Activated CD8-positive, alpha-beta memory T cell treated with anti-CD3 and anti-CD28 coated beads for 24 hours (primary cell): ENCODE results near the gene CTSF.
A peak's percentile ranks its signal among the peaks of the same experiment; 100 is the strongest.
"Not testable (repeated sequence)": the region's sequence is repeated elsewhere in the genome, so short reads cannot be mapped to it uniquely, and the experiment has no call there.

Source experiments
- DNase-seq: peaks from one replicate; pipeline ENCODE4 v3.0.0-alpha.2; 2020

CTSF gene

DNA sequence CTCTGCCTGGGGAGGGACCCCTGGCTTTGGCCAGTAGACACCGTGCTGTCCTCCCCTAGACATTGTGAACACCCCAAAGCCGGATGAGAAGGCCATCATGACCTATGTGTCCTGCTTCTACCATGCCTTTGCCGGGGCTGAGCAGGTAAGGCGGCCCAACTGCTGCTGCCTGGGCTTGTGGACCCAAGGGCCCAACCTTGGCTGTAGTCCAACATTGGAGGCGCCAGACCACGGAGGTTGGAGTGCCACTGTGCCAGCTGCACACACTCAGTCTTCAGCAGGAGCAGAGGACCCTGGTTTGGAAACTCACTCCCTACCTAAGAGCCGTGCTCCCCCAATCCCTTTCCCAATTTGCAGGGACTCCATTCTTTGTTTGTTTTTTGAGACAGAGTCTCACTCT is 12.3 kb downstream of the CTSF start:
- no peak for DNase-seq

- no peak for DNase-seq
Observed at GRCh38 chr11:66555416-66555815, 13.0 kb downstream of the CTSF start.

- DNase-seq = no peak
Observed at GRCh38 chr11:66554602-66555001, 13.8 kb downstream of the CTSF start.

DNA sequence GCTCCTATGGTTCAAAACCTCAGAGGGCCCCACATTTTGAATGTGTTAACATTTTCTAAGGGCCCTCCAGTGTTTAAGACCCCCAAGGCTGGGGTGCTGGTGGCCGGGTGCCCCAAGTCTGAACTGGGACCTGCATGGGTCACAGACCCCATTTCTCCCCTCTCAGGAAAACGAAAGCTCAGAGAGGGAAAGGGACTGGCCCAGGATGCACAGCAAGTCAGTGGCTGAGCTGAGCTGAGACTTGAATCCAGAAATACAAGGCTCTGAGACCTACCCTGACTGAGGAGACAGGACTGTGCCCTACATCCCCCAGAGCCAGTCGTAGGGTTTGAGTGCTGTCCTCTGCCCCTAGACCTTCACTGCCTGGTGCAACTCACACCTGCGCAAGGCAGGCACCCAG is 17.5 kb downstream of the CTSF start:
- no peak for DNase-seq

- no peak for DNase-seq
Observed at GRCh38 chr11:66549696-66550095, 18.7 kb downstream of the CTSF start.

GRCh38 chr11:66548774-66549630 is 19.4 kb downstream of the CTSF start:
- DNase-seq = no peak

GRCh38 chr11:66548041-66548440 is 20.4 kb downstream of the CTSF start:
- no peak for DNase-seq

- no peak for DNase-seq
Observed at GRCh38 chr11:66547662-66548009, 20.8 kb downstream of the CTSF start.

- DNase-seq = no peak
Observed at GRCh38 chr11:66546966-66547661, 21.3 kb downstream of the CTSF start.

DNA sequence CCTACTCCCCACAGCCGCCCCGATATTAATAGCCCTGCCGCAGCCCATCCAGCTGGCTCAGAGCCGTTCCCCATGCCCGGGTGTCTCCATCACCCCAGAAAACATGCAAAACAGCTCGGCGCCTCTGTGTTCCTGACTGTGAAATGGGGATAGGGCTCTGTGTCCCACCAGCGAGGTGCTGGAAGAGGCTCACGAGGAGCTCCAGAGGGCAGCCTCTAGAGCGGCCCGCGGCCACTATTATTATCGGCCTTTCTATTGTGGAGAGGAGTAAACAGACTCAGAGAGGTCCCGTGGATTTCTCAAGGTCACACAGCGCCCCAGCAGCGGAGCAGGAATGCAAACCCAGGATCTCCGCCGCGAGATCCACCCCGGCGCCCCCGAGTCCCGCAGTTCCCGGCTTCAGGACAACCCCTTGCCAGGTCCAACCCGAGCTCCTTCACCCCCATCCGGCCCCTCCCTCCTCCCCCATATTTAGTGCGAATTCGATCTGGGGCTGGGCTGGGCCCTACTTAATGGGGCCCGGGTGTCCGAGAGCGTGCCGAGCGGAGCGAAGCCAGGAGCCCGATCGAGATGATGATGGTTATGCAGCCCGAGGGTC is 21.9 kb downstream of the CTSF start, which contains the start of gene ACTN3:
Gene ACTN3 (plus strand): TSS at position 536 of the 598 bp plus-strand sequence. CDS start 35 bp downstream, at position 571.
- DNase-seq = no peak

- DNase-seq = peak; percentile 96
Observed at GRCh38 chr11:66545701-66546367, 22.6 kb downstream of the CTSF start, which contains the start of gene ZDHHC24. Gene ZDHHC24 (minus strand): TSS chr11:66546048. CDS start chr11:66546003, 45 bp downstream.

DNA sequence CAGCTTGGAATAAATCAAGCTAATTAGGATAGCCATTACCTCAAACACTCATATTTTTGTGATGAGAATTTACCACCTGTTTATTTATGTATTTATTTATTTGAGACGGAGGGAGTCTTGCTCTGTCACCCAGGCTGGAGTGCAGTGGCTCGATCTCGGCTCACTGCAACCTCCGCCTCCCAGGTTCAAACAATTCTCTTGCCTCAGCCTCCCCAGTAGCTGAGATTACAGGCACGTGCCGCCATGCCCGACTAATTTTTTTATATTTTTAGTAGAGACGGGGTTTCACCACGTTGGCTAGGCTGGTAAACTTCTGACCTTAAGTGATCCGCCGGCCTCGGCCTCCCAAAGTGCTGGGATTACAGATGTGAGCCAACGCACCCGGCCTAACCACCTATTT is 23.5 kb downstream of the CTSF start:
- DNase-seq = not testable (repeated sequence)

GRCh38 chr11:66543263-66544107 is 24.9 kb downstream of the CTSF start:
- peak; percentile 80 for DNase-seq

GRCh38 chr11:66542362-66542761 is 26.0 kb downstream of the CTSF start:
- DNase-seq = no peak

DNA sequence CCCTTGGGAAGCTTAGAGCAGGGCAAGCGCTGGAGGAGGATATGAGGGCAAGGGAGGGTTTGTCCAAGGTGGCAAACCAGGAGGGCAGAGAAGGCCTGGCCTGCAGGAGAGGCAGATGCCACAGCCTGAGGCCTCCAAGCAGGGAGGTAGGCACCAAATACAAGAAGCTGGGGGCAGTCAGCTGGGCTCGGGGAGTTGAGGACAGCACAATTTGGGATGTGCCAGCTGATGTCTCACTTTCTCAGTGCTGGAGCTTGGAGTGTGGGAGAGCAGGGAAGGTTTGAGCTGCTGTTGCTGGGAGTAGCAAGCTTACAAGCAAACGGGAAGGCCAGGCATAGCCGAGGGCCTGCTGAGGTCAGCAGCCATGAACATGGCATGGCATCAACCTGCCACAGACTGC is 26.5 kb downstream of the CTSF start:
- DNase-seq = no peak

GRCh38 chr11:66540598-66540997 is 27.8 kb downstream of the CTSF start:
- not testable (repeated sequence) for DNase-seq

GRCh38 chr11:66539870-66540213 is 28.6 kb downstream of the CTSF start:
- no peak for DNase-seq

- DNase-seq = no peak
Observed at GRCh38 chr11:66539170-66539869, 29.1 kb downstream of the CTSF start.

- no peak for DNase-seq
Observed at GRCh38 chr11:66532784-66533183, 35.6 kb downstream of the CTSF start.

- no peak for DNase-seq
Observed at GRCh38 chr11:66531841-66532240, 36.6 kb downstream of the CTSF start.

DNA sequence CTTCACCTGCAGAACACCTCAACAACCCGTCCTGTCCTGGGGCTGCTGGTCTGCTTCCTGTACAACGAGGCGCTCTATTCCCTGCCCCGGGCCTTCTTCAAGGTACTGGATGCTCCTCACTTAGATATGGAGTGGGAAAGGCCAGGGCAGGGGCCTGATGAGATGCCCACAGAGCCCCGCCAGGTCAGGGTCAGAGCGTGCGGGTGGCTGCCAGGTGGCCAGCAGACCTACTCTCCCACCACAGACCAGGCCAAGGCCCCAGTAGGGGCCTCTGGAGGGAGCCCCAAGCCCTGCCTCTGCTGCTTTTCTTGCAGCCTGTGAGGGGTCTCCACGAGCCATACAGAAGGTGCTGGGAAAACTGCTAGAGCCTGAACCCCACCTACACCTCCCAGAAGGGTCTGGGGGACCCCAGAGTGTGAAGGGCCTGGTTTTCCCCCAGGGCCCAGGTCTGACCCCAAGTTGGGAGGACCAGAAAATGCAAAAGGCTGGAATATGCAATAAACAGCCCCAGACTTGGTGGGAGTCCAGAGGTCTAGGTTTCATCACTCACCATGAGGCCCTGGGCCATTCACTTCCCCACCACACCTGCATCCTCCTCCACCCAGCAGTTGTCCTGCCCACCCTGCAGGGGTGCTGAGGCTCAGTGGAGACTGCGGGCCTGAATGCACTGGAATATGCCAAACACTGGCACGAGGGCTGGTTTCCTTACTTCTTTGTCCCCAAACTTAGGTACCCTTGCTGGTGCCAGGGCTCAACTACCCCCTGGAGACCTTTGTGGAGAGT is 37.3 kb downstream of the CTSF start:
- DNase-seq = no peak
